Measurements from ENCODE around the gene MCC.

The MCC gene

DNA sequence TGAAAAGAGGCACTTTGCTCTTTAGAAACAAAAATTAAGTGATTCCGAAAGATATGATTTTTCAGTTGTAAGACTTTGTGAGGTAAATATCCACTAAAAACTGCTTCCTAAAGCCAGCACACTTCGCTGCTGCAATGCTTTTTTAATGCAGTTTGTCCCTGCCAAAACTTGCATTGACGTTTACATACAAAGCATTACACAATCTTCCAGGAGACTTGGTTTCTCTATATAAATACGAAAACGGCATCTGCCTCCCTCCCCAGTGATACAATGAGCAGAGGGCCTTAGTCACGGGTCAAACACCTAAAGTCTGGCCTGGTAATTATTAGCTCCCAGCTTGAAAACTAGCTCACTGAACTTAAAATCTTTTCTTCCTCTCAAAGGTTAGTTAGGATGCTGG, 224.2 kb downstream of the MCC start (continued):
- no peak for TF ChIP-seq GLIS3 (CRISPR knock-in tag; IDR thresholded peaks at IDR 0.05)
- TF ChIP-seq ZNF8 (CRISPR knock-in tag; IDR thresholded peaks at IDR 0.05): no peak
- TF ChIP-seq, protein P1, sequence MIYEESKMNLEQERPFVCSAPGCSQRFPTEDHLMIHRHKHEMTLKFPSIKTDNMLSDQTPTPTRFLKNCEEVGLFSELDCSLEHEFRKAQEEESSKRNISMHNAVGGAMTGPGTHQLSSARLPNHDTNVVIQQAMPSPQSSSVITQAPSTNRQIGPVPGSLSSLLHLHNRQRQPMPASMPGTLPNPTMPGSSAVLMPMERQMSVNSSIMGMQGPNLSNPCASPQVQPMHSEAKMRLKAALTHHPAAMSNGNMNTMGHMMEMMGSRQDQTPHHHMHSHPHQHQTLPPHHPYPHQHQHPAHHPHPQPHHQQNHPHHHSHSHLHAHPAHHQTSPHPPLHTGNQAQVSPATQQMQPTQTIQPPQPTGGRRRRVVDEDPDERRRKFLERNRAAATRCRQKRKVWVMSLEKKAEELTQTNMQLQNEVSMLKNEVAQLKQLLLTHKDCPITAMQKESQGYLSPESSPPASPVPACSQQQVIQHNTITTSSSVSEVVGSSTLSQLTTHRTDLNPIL (CRISPR knock-in tag; IDR thresholded peaks at IDR 0.05; ENCODE audit: low read depth): no peak
- TF ChIP-seq ZNF565 (CRISPR knock-in tag; conservative IDR thresholded peaks at IDR 0.05; ENCODE audit: low read depth): no peak

DNA sequence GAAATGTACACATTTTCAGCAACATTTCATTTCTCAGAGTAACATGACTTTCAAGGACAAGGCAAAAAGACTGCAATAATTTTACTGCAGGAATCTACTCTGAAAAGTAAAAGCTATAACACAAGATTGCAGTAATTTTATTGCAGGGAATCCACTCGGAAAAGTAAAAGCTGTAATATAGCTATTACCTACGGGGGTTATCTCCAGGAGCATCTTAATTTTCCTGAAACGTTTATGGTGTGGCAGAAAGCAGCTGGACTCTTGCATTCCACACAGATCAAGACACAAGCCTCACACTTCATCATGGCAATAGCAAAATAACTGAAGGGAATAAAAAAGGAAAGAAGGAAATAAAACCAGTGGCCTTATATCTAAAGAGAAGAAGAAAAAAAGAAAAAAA, 224.7 kb downstream of the MCC start:
- no peak for ATAC-seq
- TF ChIP-seq, protein P2, sequence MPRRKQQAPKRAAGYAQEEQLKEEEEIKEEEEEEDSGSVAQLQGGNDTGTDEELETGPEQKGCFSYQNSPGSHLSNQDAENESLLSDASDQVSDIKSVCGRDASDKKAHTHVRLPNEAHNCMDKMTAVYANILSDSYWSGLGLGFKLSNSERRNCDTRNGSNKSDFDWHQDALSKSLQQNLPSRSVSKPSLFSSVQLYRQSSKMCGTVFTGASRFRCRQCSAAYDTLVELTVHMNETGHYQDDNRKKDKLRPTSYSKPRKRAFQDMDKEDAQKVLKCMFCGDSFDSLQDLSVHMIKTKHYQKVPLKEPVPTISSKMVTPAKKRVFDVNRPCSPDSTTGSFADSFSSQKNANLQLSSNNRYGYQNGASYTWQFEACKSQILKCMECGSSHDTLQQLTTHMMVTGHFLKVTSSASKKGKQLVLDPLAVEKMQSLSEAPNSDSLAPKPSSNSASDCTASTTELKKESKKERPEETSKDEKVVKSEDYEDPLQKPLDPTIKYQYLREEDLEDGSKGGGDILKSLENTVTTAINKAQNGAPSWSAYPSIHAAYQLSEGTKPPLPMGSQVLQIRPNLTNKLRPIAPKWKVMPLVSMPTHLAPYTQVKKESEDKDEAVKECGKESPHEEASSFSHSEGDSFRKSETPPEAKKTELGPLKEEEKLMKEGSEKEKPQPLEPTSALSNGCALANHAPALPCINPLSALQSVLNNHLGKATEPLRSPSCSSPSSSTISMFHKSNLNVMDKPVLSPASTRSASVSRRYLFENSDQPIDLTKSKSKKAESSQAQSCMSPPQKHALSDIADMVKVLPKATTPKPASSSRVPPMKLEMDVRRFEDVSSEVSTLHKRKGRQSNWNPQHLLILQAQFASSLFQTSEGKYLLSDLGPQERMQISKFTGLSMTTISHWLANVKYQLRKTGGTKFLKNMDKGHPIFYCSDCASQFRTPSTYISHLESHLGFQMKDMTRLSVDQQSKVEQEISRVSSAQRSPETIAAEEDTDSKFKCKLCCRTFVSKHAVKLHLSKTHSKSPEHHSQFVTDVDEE (CRISPR knock-in tag; IDR thresholded peaks at IDR 0.05): no peak
- TF ChIP-seq CSDC2 (CRISPR knock-in tag; IDR thresholded peaks at IDR 0.05) (no peak), BACH2 (CRISPR knock-in tag; IDR thresholded peaks at IDR 0.05; ENCODE audit: borderline replicate concordance) (no peak), ZC3H10 (CRISPR knock-in tag; IDR thresholded peaks at IDR 0.05) (no peak), ZNF8 (CRISPR knock-in tag; IDR thresholded peaks at IDR 0.05) (no peak)

DNA sequence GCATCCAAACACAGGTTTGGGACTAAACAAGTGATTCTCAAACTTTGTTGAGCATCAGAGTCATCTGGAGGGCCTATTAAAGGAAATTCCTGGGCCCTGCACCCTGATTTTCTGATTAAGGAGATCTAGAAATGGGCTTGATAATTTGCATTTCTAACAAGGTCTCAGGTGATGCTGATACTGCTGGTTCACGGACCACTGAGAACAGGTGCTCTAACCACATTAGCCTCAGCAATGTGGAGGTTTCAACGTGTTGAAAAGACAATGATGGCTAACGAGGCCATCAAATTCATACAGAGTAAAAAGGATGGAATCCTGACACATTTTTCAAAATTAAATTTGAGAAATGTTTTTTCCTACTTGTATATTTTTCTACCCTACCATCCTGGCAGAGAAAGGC, 225.6 kb downstream of the MCC start:
- ATAC-seq: no peak
- TF ChIP-seq ZNF565 (CRISPR knock-in tag; conservative IDR thresholded peaks at IDR 0.05; ENCODE audit: low read depth) (no peak), BACH2 (CRISPR knock-in tag; IDR thresholded peaks at IDR 0.05; ENCODE audit: borderline replicate concordance) (no peak), ESRRG (CRISPR knock-in tag; IDR thresholded peaks at IDR 0.05) (no peak), RARB (CRISPR knock-in tag; IDR thresholded peaks at IDR 0.05) (no peak), TCF4 (CRISPR knock-in tag; IDR thresholded peaks at IDR 0.05; ENCODE audit: borderline replicate concordance) (no peak), CSDC2 (CRISPR knock-in tag; IDR thresholded peaks at IDR 0.05) (no peak), ZNF70 (CRISPR knock-in tag; IDR thresholded peaks at IDR 0.05) (no peak), SNAI2 (CRISPR knock-in tag; IDR thresholded peaks at IDR 0.05) (no peak), ZFP3 (CRISPR knock-in tag; IDR thresholded peaks at IDR 0.05) (no peak), PPARA (CRISPR knock-in tag; IDR thresholded peaks at IDR 0.05; ENCODE audit: borderline replicate concordance) (no peak), TOX (CRISPR knock-in tag; IDR thresholded peaks at IDR 0.05; ENCODE audit: borderline replicate concordance) (no peak), ARNTL (CRISPR knock-in tag; IDR thresholded peaks at IDR 0.05; ENCODE audit: borderline replicate concordance, low read depth) (no peak), ZC3H10 (CRISPR knock-in tag; IDR thresholded peaks at IDR 0.05) (no peak), ZNF8 (CRISPR knock-in tag; IDR thresholded peaks at IDR 0.05) (no peak), OSR1 (CRISPR knock-in tag; IDR thresholded peaks at IDR 0.05) (no peak)
- TF ChIP-seq, protein P3, sequence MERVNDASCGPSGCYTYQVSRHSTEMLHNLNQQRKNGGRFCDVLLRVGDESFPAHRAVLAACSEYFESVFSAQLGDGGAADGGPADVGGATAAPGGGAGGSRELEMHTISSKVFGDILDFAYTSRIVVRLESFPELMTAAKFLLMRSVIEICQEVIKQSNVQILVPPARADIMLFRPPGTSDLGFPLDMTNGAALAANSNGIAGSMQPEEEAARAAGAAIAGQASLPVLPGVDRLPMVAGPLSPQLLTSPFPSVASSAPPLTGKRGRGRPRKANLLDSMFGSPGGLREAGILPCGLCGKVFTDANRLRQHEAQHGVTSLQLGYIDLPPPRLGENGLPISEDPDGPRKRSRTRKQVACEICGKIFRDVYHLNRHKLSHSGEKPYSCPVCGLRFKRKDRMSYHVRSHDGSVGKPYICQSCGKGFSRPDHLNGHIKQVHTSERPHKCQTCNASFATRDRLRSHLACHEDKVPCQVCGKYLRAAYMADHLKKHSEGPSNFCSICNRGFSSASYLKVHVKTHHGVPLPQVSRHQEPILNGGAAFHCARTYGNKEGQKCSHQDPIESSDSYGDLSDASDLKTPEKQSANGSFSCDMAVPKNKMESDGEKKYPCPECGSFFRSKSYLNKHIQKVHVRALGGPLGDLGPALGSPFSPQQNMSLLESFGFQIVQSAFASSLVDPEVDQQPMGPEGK (CRISPR knock-in tag; IDR thresholded peaks at IDR 0.05; ENCODE audit: borderline replicate concordance): no peak
- TF ChIP-seq, protein P2 (CRISPR knock-in tag; IDR thresholded peaks at IDR 0.05): no peak
- TF ChIP-seq, protein P4, sequence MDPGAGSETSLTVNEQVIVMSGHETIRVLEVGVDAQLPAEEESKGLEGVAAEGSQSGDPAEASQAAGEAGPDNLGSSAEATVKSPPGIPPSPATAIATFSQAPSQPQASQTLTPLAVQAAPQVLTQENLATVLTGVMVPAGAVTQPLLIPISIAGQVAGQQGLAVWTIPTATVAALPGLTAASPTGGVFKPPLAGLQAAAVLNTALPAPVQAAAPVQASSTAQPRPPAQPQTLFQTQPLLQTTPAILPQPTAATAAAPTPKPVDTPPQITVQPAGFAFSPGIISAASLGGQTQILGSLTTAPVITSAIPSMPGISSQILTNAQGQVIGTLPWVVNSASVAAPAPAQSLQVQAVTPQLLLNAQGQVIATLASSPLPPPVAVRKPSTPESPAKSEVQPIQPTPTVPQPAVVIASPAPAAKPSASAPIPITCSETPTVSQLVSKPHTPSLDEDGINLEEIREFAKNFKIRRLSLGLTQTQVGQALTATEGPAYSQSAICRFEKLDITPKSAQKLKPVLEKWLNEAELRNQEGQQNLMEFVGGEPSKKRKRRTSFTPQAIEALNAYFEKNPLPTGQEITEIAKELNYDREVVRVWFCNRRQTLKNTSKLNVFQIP (CRISPR knock-in tag; IDR thresholded peaks at IDR 0.05; ENCODE audit: borderline replicate concordance, low read depth): no peak
- TF ChIP-seq, protein P5, sequence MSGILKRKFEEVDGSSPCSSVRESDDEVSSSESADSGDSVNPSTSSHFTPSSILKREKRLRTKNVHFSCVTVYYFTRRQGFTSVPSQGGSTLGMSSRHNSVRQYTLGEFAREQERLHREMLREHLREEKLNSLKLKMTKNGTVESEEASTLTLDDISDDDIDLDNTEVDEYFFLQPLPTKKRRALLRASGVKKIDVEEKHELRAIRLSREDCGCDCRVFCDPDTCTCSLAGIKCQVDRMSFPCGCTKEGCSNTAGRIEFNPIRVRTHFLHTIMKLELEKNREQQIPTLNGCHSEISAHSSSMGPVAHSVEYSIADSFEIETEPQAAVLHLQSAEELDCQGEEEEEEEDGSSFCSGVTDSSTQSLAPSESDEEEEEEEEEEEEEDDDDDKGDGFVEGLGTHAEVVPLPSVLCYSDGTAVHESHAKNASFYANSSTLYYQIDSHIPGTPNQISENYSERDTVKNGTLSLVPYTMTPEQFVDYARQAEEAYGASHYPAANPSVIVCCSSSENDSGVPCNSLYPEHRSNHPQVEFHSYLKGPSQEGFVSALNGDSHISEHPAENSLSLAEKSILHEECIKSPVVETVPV (CRISPR knock-in tag; IDR thresholded peaks at IDR 0.05): no peak
